Measurements from ENCODE around the gene SHROOM3. TPM values are rescaled to one million over a fixed set of nuclear protein-coding genes. Genes with fewer than 3 reads are reported as not detected.

Gene SHROOM3
- polyA plus RNA-seq, 1 donor from 2014 or later = 2.7 TPM

- Histone ChIP-seq H3K9ac (ENCODE audit: low read length) (no peak overlapping the region), H3K4me2 (ENCODE audit: low read length) (no peak overlapping the region), H3K4me3 (ENCODE audit: low read length) (no peak overlapping the region), H3K9me3 (ENCODE audit: low read length) (no peaks in the 10 kb centered on the region), H3K79me2 (replicated peaks; ENCODE audit: insufficient read depth, low read length) (no peaks in the 10 kb centered on the region), H3K27me3 (ENCODE audit: insufficient read depth, low read depth, low read length) (no peaks in the 10 kb centered on the region), H3K27ac (ENCODE audit: low read length) (no peak overlapping the region), H3K36me3 (ENCODE audit: insufficient read depth, low read length) (no peaks in the 10 kb centered on the region), H2AFZ (ENCODE audit: low read depth, low read length) (no peak overlapping the region), H3F3A (ENCODE audit: insufficient read depth, low read length, poor library complexity, severe bottlenecking) (no peaks in the 10 kb centered on the region), H3K9me2 (ENCODE audit: insufficient read depth, low read length) (no peaks in the 10 kb centered on the region), H4K20me1 (ENCODE audit: insufficient read depth) (no peaks in the 10 kb centered on the region)
- TF ChIP-seq POLR2AphosphoS5 (IDR thresholded peaks at IDR 0.05) (no peak), CTCF (IDR thresholded peaks at IDR 0.05; ENCODE audit: poor library complexity, severe bottlenecking) (no peak), MXI1 (conservative IDR thresholded peaks at IDR 0.05; ENCODE audit: poor library complexity, severe bottlenecking) (no peak), EZH2 (IDR thresholded peaks at IDR 0.05; ENCODE audit: borderline replicate concordance, insufficient read depth, low read length, poor library complexity, severe bottlenecking) (no peak), TAF1 (IDR thresholded peaks at IDR 0.05; ENCODE audit: low read depth) (no peak), RAD21 (conservative IDR thresholded peaks at IDR 0.05) (no peak), SMC3 (conservative IDR thresholded peaks at IDR 0.05; ENCODE audit: poor library complexity) (no peak)
Observed at GRCh38 chr4:76758996-76759395, 324.0 kb downstream of the SHROOM3 start.

- Histone ChIP-seq H4K20me1 (ENCODE audit: insufficient read depth) (no peaks in the 10 kb centered on the region), H3K36me3 (ENCODE audit: insufficient read depth, low read length) (no peaks in the 10 kb centered on the region), H3K79me2 (replicated peaks; ENCODE audit: insufficient read depth, low read length) (no peaks in the 10 kb centered on the region), H2AFZ (ENCODE audit: low read depth, low read length) (no peak overlapping the region), H3K27ac (ENCODE audit: low read length) (no peak overlapping the region), H3F3A (ENCODE audit: insufficient read depth, low read length, poor library complexity, severe bottlenecking) (no peaks in the 10 kb centered on the region), H3K9ac (ENCODE audit: low read length) (no peak overlapping the region), H3K4me3 (ENCODE audit: low read length) (no peak overlapping the region), H3K27me3 (ENCODE audit: insufficient read depth, low read depth, low read length) (no peaks in the 10 kb centered on the region), H3K4me2 (ENCODE audit: low read length) (no peak overlapping the region), H3K9me2 (ENCODE audit: insufficient read depth, low read length) (no peaks in the 10 kb centered on the region), H3K9me3 (ENCODE audit: low read length) (no peaks in the 10 kb centered on the region)
- TF ChIP-seq TAF1 (IDR thresholded peaks at IDR 0.05; ENCODE audit: low read depth) (no peak), RAD21 (conservative IDR thresholded peaks at IDR 0.05) (no peak), MXI1 (conservative IDR thresholded peaks at IDR 0.05; ENCODE audit: poor library complexity, severe bottlenecking) (no peak), EP300 (conservative IDR thresholded peaks at IDR 0.05; ENCODE audit: poor library complexity, severe bottlenecking) (no peak), EZH2 (IDR thresholded peaks at IDR 0.05; ENCODE audit: borderline replicate concordance, insufficient read depth, low read length, poor library complexity, severe bottlenecking) (no peak), REST (IDR thresholded peaks at IDR 0.05; ENCODE audit: borderline replicate concordance) (no peak), CTCF (IDR thresholded peaks at IDR 0.05; ENCODE audit: poor library complexity, severe bottlenecking) (no peak), SMC3 (conservative IDR thresholded peaks at IDR 0.05; ENCODE audit: poor library complexity) (no peak), POLR2AphosphoS5 (IDR thresholded peaks at IDR 0.05) (no peak)
Observed at GRCh38 chr4:76760193-76760592, 325.2 kb downstream of the SHROOM3 start.

Data from neural cell (in vitro differentiated cells).